HG02938 (cell line): ENCODE data around the gene ADIPOR2.
"Not testable (repeated sequence)": the region's sequence is repeated elsewhere in the genome, so short reads cannot be mapped to it uniquely, and the experiment has no call there.

ENCODE experiments used
- ATAC-seq: cut with Tn5 transposase; IDR thresholded peaks from one replicate; pipeline ENCODE4 v1.9.1; 2021; ENCODE audit warnings: mild to moderate bottlenecking, moderate library complexity; ENCODE audit not compliant: unreplicated experiment

ADIPOR2 gene

DNA sequence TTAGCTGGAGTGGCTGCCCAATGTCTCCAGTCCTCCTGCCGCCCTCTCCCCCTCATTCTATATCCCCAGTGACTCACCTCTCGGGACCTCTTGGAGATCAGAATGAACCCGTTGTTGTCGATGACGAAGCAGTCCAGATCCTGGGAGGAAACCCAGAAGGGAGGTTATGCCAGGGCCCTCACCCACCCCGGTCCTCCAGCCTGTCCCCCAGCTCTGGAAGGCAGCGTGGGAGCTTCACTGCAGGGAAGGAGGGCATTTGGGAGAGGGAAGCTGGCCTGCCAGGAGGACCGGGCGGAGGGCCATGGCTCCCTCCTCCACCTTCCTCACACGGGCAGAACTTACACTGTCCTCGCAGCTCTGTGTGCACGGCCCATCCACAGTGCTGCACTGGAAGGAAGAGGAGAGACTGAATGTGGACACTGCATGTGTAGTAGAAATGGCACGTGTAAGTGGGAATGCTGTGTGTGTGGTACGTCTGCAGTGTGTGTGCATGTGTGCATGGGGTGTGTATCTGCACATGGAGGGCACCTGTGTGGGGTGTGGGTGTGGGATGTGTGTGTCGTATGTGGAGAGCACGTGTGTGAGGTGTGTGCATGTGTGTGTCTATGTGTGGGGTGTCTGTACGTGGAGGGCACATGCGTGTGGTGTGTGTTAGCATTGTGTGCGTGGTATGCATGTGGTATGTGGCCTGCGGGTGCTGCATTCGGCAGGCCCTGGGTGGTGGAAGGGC is 119.5 kb downstream of the ADIPOR2 start:
- ATAC-seq, result no peak

DNA sequence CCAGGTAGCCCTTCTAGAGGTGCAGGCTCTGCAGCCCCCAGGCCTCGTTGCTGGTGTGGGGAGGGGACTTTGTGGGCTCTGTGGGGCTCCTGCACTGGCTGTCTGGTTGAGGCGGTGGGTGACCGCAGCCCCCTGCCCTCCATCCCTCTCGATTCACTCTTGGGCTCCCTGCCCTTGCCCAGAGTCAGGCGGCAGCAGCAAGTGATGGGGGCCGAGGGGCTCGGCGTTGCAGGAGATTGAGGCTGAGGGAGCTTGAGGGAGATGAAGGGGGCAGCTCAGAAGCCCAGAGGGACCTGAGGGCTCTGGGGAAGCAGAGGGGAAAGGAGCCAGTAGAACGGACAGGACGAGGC is 120.0 kb downstream of the ADIPOR2 start:
- ATAC-seq, result no peak

DNA sequence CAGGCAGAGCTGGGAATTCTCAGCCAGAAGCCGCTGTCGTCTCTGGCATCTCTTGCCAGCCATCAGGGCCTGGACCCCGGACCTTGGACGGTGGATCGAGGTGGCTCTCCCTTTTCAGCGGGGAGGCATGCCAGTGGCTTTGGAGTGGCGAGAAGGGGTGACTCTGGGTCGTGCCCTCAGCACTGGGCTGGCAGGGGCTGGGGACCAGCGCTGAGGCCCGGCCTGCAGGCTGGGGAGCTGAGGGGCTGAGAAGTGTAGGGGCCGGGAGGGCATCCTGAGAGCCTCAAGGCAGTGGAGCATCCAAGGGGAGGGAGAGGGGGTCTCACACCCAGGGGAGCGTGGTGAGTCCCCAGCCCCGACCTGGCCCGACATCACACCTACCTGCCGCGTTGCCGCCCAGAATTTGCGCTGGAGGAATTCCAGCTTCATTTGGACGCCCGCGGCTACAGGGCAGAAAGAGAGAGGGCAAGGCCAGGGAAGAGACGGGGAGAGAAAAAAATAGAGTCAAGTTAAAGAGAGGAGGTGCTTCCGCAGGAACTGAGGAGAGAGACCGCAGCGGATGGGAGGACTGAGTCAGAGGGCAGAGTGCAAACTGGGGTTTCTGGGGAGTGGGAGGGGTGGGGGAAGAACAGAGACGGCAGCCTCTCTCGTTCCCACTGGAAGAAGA is 120.5 kb downstream of the ADIPOR2 start:
- no peak for ATAC-seq

DNA sequence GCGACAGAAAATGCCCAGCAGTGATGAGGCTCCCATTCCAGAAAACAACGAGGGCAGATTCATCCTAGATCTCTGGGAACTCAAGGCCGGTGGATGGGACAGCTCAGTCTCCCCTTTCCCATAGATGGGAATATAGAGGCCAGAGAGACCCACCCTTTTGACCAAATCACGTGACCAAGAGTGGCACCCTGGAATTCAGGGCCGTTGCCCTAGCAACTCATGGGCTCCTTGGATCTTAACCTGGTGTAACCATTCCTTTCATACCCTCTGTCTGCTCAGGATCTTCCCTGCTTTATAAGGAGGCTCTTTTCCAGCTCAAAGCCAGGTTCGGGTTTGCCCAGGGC is 121.0 kb downstream of the ADIPOR2 start:
- ATAC-seq, result no peak

DNA sequence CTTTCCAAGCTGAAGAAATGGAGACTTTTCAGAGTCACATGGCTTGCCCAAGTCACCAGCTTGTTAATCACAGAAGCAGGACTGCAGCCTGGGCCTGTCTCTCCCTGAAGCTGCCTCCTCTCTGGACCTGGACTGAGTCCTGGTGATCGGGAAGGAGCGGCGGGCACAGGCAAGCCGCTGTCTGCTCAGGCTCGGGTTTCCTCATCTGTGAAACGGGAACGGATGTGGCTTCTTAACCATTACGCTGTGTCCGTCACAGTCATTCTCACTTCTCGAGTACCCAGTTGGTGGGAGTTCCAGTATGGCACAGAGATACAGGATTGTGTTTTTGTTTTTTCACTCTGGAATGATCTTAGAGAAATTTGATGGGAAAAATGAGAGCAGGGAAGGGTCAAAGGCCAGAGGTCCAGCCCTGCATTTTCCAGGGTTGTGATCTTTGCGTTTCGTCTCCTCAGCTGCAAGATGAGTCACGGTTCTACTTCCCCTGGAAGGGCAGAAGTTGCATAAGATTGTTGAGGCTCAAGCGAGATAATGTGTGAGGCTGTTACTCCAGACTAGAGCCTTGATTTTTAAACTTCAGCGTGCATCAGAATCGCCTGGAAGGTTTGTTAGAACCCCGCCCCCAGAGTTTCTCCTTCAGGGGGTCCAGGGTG is 121.9 kb downstream of the ADIPOR2 start:
- ATAC-seq, result no peak

DNA sequence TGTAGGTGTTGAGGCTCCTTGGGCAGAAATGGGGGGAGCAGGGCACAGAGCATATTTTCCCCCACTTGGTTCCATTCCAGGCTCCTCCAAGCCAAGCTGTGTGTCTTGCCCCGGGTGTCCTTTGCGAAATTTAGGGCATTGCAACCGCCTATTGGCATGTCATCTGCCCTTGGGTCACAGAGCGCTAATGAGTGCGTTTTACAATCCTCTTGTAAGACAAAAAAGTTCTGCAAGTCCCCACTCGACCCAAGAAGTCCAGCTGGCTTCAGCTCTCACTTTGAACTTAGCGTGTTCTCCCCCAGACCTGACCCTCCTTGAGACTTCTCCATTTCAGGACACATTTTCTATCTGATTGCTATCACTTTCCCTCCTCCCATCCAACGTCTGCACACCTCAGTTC is 123.4 kb downstream of the ADIPOR2 start:
- no peak for ATAC-seq

DNA sequence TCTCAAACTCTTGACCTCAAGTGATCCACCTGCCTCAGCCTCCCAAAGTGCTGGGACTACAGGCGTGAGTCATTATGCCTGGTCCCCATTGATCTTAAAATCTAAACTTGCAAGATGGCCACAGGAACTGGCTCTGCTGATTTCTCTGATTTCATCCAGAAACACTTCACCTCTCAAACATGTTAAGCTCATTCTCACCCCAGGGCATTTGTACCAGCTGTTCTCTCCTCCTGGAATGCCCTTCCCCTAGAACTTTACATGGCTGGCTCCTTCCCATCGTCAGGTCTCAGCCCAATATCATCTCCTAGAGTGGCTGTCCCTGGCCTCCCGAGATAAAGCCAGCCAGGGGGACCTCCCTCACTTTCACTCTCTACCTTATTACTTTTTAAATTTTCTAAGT is 124.2 kb downstream of the ADIPOR2 start:
- no peak for ATAC-seq

DNA sequence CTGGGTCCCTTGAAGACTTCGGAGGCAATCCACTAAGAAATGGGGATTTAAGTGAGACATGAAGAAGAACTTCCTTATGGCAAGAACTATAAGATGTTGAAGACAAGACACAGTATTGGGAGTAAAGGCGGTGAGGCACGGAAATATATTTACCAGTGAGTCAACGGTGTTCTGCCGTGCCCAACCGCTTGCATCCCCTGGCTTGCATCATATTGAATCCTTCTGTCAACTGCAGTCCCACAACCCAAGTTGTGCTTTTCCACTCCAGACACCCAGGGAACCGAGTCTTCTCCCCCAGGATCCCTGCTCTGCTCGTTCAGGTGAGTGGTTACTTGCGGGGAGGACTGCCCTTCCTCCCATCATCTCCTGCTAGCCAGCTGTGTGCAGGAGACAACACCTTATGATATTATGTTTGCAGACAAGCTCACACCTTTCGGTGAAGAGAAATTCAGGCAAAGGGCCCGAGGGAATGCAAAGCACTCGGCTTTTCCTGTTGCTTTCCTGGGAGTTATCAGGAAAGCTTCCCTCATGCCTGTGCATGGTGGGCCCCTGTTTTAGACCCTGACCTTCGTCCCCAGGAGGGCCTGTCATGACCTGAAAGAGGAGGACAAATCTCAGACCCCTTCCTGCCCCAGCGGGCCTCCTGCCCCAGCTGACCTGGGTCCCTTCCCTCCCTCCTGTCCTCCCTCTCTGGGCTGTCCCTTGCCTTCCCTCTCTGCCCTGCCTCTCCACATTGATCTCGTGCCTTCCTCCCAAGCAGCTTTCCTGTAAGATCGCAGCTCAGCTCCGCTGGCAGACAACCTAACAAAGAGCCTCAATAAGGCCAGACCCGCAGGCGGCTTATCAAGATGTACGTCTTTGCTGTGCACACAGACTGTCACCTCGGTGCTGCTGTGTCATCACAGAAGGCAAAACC is 125.2 kb downstream of the ADIPOR2 start:
- no peak for ATAC-seq

DNA sequence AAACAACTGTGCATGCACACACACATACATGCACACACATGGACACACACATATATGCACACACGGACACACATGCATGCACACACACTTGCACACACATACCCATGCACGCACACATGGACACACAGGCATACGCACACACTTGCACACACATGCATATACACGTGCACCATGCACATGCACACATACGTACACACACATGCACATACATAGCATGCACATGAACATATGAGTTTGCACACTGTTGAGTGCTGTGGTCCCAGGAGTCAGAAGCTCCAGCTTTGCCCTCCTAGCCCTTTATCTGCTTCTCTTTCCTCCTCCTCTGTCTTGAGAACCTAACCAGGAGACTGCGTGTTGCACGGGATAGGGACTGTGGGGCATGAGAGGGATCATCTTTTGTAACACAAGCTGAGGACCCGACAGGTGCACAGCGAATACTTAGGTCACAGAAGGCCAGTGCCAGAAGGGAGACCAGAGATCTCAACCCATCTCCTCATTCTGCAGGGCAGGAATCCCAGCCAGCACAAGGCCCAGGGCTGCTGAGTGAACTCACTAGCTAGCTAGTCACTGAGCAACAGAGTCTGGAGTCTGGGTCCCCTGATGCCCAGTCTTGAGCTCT is 126.0 kb downstream of the ADIPOR2 start:
- no peak for ATAC-seq

DNA sequence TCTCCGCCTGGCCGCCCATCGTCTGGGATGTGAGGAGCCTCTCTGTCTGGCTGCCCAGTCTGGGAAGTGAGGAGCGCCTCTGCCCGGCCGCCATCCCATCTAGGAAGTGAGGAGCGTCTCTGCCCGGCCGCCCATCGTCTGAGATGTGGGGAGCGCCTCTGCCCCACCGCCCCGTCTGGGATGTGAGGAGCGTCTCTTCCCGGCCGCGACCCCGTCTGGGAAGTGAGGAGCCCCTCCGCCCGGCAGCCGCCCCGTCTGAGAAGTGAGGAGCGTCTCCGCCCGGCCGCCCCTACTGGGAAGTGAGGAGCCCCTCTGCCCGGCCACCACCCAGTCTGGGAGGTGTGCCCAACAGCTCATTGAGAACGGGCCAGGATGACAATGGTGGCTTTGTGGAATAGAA is 127.1 kb downstream of the ADIPOR2 start:
- not testable (repeated sequence) for ATAC-seq

DNA sequence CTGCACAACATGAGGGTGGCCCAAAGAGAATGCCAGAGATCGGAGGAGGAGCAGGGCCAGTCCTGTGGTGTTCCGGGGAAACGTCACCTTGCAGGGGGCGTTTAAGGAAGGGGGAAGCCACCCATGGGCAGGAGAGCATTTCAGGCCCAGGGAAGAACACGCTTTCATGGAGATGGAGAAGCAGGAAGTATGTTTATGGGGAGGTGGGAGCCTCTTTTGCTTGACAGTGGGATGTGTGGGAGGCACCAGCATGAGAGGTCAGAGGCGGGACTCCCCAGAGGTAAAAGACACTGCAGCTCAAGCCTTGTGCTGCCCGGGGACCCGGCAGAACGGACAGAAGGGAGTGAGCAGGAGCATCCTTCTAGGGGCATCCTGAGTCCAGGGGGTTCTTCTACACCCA is 128.2 kb downstream of the ADIPOR2 start:
- no peak for ATAC-seq

DNA sequence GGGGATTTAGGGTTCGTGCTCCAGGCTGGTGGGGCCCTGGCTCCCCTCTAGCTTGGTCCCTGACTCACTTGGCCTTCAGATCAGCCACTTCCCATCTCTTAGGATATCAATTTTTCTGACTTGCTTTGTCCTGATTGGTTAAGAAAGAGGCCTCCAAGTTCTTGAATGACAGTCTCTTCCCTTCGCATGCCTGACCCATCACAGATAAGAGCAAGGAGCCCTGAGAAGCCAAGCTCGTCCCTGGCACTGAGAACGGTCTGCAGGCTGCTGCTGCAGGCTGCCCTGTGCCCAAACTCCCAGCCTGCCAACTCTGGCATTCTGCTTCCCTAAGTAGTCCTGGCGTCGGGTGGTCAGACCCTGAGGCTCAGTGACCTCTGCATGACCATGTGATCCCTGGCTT is 128.7 kb downstream of the ADIPOR2 start:
- ATAC-seq, result no peak

DNA sequence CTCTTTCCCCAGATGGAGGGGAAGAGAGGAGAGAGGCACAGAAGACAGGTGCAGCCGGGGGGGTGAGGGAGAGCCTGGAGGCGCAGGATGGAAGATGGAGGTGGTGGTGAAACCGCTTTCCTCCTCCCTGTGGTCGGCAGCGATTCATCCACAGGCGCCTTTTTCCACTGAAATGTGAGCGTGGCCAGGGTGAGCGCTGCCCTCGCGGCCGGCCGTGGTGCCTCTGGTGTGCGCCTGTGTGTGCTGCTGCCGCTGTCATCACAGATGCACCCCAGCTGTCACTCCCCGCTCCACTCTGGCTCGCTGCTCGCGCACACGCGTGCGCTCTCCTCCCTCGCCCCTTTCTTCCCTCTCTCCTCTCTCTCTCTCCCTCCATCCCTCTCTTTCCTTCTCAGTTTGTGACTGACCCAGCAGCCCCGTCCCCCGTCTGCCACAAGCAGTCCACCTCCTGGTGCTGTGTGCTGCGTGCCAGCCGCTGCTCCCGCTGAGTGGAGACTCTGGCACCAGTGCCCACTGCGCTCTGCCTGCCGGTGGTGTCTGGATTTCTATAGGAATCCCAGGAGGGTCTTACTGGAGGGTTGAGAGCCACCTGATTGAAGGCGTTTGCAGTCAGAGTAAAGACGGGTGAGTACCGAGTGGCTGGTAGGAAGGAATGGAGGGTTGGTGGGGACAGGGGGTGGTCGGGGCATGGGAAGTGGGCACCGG is 129.5 kb downstream of the ADIPOR2 start, which contains the start of gene LRTM2:
TSS of gene LRTM2 (plus strand) at position 375 of the 705 bp plus-strand sequence. CDS start 7,584 bp downstream, outside the sequence.
- ATAC-seq, result no peak

DNA sequence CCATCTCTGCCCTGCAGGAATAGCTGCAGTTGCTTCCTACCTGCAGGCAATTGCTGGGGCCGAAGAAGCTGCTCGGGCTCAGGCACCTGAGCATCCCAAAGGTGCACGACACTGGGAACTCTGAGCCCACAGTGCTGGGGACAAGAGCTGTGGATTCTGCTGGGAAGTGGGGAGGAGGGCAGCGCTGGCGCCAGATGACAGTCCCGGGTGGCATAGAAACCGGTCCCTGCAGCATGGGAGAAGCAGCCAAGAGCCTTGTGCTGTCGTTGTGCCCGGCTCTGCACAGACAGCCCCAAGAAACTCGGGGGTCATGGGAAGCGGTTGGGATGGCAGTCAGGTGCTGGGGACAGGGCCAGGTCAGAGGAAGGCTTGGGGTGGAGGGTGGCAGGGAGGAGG is 130.0 kb downstream of the ADIPOR2 start:
- no peak for ATAC-seq

DNA sequence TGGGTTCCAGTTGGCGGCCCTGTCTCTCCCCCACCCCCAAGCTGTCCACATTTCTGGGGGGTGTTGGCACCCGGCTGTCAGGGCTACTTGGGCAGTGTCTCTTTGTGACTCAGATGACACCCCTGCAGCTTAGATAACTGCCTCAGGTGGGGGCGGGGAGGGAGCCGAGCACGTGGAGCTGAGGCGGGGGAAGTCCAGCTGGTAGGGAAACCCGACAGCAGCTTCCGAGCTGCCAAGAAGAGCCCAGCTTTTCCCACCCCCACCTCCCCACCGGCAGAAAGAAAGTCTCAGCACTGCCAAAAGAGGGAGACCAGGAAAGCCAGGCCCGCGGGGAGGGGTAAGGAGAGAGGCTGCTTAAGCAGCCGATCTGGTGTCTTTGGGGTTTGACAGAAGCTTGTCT is 130.9 kb downstream of the ADIPOR2 start:
- no peak for ATAC-seq

DNA sequence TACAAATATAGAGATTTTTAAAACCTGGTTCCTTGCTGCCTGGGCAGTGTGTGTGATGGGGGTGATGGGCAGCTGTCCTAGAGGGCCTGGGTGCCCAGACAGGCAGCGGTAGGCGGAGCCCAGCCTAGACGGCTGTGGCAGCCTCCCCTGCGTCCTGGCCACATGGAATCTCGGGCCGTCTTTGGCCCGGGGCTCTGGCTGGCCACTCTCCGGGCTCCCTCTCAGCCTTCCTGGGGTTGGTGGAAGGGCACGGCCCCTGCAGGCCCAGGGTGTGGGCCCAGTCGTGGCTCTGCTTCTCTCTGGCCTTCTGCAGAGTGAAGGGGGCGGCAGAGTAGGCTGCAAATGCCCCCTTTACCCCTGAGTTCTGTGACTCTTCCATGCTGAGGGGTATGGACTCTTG is 131.8 kb downstream of the ADIPOR2 start:
- no peak for ATAC-seq

DNA sequence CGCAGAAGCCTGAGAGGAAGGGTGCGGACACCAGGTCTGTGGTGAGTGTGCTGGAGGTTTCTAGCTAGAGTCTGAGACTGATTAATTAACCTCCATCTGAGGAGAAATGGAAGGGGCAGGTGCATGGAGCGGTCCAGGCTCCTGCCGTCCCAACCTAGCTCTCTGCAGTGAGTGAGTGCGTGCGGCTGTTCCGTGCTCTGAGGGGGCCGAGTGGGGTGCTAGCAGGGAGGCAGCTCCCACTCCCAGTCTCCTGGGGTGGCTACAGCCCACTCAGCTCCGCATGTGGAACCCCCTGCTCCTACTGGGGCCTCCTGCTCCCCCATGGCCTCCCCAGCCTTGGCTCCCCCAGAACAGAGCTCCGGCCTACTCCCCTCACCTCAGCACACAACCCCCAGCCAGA is 132.4 kb downstream of the ADIPOR2 start:
- no peak for ATAC-seq

DNA sequence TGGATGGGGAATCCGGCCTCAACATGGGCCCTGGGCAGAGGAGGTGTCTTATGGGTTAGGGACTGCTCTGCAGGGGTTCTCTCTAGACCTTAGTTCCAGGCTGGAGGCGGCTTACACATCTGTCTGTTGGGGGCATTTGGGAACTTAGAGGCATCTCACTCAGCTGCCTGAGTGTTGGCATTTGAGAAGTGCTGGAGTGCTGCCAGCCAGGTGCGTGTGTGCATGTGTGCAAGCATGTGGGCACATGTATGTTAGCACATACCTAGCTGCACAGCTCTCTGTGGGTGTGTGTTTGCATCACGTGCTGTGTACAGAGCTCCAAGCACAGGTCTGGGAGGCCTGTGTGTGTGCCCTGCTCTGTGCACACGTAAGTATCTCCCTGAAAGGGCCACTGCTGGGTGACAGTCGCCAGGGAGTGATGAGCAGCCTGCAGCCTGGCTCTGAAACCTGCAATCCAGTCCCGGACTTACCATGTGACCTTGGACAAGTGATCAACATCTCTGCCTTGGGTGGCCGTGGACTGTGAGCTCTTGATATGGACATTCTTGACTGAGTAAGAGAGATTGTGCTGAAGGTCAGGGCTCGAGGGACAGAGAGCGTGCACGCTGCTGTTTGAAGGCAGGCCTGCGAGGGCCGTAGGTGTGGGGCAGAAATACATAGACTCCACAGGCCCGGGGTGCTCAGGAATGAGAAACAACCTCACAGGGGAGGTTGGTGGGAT is 134.7 kb downstream of the ADIPOR2 start:
- no peak for ATAC-seq

DNA sequence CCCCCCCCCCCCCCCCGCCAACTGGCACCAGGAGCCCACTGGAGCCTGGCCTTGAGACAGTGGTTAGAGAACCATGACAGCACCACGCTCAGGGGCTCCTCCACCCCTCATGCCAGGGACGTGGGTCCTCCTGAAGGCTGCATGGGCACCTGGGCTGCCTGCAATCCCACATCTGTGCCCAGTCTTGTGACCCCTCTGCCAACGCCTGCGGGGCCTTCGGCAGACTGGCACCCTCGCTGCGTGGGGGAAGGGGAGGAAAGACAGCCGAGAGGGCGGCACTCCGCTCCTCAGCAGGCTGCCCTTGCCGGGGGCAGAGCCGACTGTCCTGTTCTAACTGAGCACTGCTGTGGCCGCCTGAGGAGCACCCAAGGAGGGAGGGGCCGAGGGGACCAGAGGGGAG is 135.5 kb downstream of the ADIPOR2 start:
- ATAC-seq, result no peak
